AG04450 (cell line): ENCODE data around the gene STIM2. TPM values are rescaled to one million over a fixed set of nuclear protein-coding genes. Genes with fewer than 3 reads are reported as not detected.

Source experiments
- CTCF ChIA-PET: fragments of 300-600, 350-600 bp; formaldehyde crosslinking; extraction: SDS; loops from one replicate; lab custom pipeline; 2022; ENCODE audit warnings: antibody characterized with exemption, inconsistent platforms; lab: Charles Lee
- POLR2A ChIA-PET: fragments of 350-600 bp; formaldehyde crosslinking; extraction: SDS; loops from one replicate; lab custom pipeline; 2021; ENCODE audit warnings: antibody characterized with exemption, inconsistent platforms; lab: Yijun Ruan, JAX
- DNase-seq: peaks from one replicate; pipeline ENCODE4 v3.0.0-alpha.2; 2011; ENCODE audit warnings: low read depth, low spot score
- H3K27ac ChIP-seq: one replicate; pipeline ENCODE4 v1.5.1; 2012; ENCODE audit warnings: low read depth, low read length, control low read depth
- H3K27me3 ChIP-seq: one replicate; pipeline ENCODE4 v1.6.0; 2012; ENCODE audit warnings: low read length; ENCODE audit not compliant: control insufficient read depth, insufficient read depth
- H3K4me3 ChIP-seq: 2 replicates; pipeline ENCODE4 v1.5.1; 2011; ENCODE audit warnings: mild to moderate bottlenecking, low read depth, low read length, control low read depth
- H3K9me3 ChIP-seq: 2 replicates; pipeline ENCODE4 v1.5.1; 2012; ENCODE audit warnings: low read length; ENCODE audit not compliant: control insufficient read depth, insufficient read depth
- polyA plus RNA-seq: library from polyadenylated mRNA; depleted of rRNA; stranded (reverse); fragments of >200 nt; gene quantifications from 2 replicates; pipeline ENCODE4 v1.2.3, GENCODE V29; 2011
- TF ChIP-seq, protein P1 (sequence below): IDR thresholded peaks from 2 replicates; pipeline ENCODE4 v1.5.1; 2011; ENCODE audit warnings: low read depth, low read length, control low read depth, inconsistent platforms

The STIM2 gene
- polyA plus RNA-seq, 1 experiment = 26.8 TPM

DNA sequence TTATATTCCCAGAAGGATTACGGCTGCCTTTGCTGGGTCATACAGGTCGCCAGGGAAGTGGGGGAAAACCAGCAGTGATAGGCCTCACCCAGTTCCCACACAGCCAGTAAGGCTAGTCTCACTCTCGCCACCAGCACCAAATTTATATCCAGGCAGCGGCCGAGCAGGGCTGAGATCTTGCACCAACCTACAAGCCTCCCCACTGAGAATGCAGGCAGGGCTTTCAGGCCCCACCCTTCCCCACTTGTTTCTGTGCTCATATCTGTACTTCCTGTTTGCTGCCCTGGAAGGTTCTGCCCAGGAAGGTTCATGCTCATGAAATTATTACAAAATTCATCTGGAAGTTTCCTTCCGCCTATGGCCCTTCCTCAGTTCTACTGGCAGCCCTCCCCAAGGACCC lies 179.7 kb downstream of the STIM2 start:
- no peak overlapping the region for H3K27ac ChIP-seq
- H3K9me3 ChIP-seq = no peaks in the 10 kb centered on the region
- no peak for DNase-seq
- ChIA-PET CTCF (no interaction called here), POLR2A (no interaction called here)
- TF ChIP-seq, protein P1, sequence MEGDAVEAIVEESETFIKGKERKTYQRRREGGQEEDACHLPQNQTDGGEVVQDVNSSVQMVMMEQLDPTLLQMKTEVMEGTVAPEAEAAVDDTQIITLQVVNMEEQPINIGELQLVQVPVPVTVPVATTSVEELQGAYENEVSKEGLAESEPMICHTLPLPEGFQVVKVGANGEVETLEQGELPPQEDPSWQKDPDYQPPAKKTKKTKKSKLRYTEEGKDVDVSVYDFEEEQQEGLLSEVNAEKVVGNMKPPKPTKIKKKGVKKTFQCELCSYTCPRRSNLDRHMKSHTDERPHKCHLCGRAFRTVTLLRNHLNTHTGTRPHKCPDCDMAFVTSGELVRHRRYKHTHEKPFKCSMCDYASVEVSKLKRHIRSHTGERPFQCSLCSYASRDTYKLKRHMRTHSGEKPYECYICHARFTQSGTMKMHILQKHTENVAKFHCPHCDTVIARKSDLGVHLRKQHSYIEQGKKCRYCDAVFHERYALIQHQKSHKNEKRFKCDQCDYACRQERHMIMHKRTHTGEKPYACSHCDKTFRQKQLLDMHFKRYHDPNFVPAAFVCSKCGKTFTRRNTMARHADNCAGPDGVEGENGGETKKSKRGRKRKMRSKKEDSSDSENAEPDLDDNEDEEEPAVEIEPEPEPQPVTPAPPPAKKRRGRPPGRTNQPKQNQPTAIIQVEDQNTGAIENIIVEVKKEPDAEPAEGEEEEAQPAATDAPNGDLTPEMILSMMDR = no peak
- no peak overlapping the region for H3K4me3 ChIP-seq
- no peaks in the 10 kb centered on the region for H3K27me3 ChIP-seq

DNA sequence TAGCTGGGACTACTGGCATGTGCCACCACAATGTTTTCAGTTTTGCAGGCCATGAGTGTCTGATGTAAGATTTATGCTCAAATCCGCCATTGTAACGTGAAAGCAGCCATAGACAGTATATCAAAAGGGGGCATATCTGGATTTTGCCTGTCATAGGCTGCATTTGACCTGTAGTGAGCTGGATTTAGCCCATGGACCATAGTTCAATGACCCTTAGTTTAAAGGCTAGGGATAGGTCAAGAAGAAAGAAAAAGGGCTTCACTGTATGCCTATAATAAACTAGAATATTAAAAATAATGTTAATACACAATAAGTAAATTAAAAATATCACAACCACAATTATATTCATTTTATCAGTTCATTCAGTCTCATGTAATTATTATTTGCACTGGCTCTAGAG lies 181.8 kb downstream of the STIM2 start:
- Histone ChIP-seq H3K9me3 (no peaks in the 10 kb centered on the region), H3K4me3 (no peak overlapping the region), H3K27me3 (no peaks in the 10 kb centered on the region), H3K27ac (no peak overlapping the region)
- ChIA-PET CTCF (no interaction called here), POLR2A (no interaction called here)
- DNase-seq = no peak
- TF ChIP-seq, protein P1 = no peak

DNA sequence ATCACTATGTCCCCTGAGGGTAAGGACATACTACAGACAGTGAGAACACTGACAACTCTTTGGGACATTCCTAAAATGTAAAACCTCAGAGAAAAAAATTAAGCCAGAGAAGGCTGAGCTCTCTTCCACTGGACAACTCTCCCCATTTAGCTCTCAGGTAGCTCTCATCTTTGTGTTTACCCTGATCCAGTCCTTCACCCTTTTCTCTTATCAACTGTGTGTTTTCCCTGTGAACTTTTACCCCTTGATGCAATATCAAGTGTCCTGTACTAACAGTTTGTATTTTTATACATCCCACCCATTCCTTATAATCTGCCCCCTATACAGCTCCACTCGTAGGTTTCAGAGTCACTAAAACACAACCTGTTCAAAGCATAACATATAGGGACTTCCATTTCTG lies 182.6 kb downstream of the STIM2 start:
- Histone ChIP-seq H3K27ac (no peak overlapping the region), H3K9me3 (no peaks in the 10 kb centered on the region), H3K4me3 (no peak overlapping the region), H3K27me3 (no peaks in the 10 kb centered on the region)
- no peak for DNase-seq
- POLR2A ChIA-PET = no interaction called here
- CTCF ChIA-PET = no interaction called here
- TF ChIP-seq, protein P1 = no peak

DNA sequence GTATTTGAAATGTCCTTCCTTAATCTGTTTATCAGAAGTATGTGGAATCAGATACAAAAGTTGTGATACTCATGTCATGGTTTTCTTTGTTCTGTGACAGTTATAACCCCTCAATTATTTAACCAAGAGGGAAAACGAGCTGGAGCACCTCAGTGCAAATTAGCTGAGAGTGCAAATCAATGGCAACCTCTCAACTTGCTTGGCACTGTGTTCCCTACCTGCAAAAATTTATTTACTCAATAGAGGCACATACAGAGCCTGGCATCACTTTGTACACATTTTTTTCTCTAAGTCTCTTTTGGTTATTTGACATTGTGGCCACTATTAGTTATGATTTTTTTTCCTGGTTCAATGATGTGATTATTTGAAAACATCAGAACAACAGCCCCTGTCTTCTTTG lies 186.2 kb downstream of the STIM2 start:
- Histone ChIP-seq H3K4me3 (no peak overlapping the region), H3K27ac (no peak overlapping the region), H3K9me3 (no peaks in the 10 kb centered on the region), H3K27me3 (peaks cover 13% of the 10 kb centered on the region)
- CTCF ChIA-PET = no interaction called here
- TF ChIP-seq, protein P1 = no peak
- POLR2A ChIA-PET = interaction anchor here (0.5 kb wide), 1 partner anchor 186 kb away, joined by 6 read pairs; the partner anchor contains the start of gene STIM2
- DNase-seq = no peak

DNA sequence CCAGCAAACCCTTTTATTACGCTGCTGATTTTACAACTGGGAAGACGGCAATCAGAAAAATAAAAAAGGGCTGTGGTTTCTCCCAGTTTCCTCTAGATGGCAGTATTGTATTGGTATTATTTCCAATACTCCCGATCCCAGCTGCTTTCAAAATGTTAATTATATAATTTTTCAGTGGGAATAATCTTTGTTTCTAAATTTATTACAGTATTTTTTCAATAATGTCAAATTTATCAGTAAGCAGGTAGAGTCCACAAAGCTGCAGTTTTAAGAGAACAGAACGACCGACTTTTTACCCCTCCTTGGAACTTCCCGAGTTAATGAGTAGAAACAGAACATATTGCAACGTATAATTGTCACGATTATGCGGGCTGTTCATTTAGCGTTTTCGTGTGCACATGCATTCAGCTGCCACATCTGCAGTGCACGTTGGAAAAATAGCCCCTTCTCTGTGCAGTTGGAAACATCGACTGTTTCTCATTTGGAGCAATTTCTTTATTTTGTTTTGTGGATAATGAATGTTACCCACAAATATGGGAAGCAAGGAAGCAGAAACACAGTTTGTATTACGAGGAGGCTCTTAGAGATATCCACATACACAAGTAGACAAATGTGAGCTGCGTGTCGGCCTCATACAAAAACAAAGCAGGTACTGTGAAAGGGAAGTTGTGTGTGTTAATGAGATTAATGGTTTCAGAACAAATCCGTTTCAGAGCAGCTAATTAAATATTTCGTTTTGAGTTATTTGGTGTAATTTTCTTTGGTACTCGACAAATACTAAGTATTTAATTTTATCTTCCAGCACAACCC lies 188.0 kb downstream of the STIM2 start:
- Histone ChIP-seq H3K27me3 (peaks cover 27% of the 10 kb centered on the region), H3K27ac (no peak overlapping the region), H3K9me3 (no peaks in the 10 kb centered on the region), H3K4me3 (peak overlapping the region; percentile 48)
- no peak for DNase-seq
- TF ChIP-seq, protein P1 = peak; percentile 63
- ChIA-PET POLR2A (no interaction called here), CTCF (interaction anchor here (0.6 to 3.5 kb wide), 14 partner anchors 7 to 1059 kb away, joined by 3 to 13 read pairs (median 4); no protein-coding TSS in a partner anchor)
